HG03039 (cell line): ENCODE results near the gene KIRREL3.

Source experiments
- ATAC-seq: cut with Tn5 transposase; IDR thresholded peaks from one replicate; pipeline ENCODE4 v1.9.1; 2021; ENCODE audit warnings: mild to moderate bottlenecking, moderate library complexity; ENCODE audit not compliant: unreplicated experiment

The KIRREL3 gene

DNA sequence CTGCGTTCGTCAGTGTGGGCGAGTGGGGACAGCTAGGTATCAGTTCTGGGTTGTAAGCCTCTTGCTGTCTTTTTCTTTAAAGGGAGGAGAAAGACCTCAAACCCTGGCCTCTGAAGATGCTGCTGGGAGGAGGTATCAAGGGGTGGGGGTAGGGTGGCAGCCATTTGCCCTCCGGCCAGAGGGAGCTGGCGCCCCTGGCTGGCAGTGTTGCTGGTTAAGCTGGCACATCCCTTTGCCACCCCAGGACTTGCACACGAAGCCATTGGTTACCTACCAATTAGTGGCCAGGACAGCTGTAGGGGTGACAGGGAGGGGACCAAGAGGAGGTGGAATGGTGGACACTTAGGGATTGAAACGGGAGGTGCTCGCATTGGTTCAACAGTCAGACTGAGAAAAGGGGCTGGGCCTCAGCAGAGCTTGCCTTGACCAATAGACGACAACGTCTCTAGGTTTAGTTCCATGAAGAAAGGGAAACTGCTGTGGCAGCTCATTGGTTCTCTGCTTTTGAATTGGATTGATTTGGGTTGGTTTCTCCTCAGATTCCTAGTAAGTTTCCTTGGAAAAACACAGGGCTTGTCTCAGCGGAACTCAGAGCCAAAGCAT, 567.2 kb downstream of the KIRREL3 start:
- no peak for ATAC-seq

DNA sequence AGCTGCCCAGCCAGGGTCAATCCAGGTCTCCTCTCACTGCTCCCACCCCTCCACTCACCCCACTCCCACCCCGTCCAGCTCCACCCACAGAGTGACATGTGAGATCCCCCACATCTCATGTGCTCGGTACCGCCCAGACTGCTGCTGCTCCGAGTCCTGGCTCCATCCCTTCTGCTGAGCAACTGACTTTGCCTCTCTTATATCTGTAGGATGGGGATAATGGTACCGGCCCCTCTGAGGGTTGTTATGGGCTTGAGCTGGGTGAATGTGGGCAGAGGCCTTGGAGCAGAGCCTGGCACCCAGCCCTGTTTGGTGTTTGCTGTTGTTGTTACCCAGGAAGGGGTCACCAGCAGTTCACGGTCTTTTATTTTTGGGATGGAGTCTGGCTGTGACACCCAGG, 568.0 kb downstream of the KIRREL3 start:
- no peak for ATAC-seq

DNA sequence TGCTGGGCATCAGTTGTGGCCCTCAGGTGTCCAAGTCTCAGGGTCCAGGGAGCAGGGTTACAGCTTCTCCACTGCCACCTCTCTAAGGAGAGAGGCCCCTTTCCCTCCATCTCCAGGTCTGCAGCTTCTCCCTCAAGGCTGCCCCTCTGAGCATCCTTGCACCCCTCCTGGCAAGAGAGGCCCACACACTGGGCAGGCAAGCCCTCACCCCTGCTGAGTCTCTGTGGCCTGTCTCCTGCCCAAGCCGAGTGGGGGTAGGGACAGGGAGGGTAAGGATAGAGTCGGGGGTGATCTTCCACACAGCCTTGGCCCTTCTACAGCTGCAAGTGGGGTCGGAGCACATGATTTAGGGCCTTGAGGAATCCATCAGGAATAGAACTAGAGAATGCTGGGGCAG, 568.5 kb downstream of the KIRREL3 start:
- ATAC-seq, result no peak

DNA sequence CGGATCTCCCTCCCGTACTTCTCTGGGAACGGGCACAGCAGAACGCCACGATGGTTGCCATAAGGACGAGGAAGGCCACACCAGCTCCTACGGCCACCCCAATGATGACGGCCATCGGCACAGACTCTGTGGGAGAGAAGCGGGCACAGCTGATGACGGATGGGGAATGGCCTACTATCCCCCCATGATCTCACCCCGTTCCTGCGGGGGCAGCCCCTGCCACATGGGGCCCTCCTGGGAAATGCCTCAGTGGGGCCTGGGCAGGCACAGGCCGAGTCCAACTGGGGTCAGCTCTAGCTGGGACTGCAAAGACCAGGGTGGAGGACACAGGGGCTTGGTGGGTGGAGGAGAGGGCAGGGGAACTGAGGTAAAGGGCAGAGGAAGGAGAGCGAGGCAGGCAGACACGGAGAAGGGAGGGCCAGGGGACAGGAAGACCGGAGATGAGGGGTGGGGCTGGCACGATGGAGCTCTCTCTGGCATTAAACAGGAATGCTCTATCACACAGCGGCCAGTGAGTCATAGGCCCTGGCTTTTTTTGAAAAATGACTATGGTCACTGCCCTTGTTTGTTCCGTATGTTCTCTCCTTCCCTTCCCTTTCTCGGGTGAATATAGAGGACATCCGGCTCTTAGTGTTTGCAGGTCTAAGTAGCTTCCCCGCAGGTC, 569.0 kb downstream of the KIRREL3 start:
- ATAC-seq, result no peak

DNA sequence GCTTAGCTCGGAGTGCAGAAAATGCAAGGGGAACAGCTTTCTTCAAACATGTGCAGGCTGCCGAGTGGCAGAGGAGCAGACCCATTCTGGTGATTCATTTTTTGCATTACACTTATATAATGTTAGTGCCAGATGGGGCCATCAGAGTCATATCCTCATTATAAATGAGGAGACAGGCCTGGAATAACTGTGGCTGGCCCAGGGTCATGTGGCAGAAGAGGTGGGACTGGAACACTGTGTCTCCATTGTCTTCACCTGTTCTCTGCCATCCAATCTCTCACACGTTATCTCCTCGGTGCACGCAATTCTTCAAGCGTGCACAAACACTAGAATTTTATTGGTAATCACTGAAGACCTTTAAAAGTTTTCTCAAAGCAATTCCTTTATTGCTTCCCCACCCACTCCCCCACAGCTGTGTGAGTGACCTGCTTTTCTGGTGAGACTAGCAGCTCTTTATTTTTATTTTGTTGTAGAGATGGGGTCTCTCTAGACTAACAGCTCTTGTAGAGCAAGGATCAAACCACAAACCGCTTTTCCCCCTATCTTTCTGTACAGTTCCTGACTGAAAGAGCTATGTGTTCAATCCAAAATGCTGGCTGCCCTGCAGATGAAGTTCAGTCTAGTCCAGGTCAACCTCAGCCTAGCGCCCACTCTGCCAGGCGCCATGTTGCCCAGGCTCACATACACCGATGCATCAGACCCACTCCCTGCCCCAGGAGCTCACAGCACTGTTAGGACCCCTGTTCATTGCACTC, 569.8 kb downstream of the KIRREL3 start:
- ATAC-seq, result no peak

DNA sequence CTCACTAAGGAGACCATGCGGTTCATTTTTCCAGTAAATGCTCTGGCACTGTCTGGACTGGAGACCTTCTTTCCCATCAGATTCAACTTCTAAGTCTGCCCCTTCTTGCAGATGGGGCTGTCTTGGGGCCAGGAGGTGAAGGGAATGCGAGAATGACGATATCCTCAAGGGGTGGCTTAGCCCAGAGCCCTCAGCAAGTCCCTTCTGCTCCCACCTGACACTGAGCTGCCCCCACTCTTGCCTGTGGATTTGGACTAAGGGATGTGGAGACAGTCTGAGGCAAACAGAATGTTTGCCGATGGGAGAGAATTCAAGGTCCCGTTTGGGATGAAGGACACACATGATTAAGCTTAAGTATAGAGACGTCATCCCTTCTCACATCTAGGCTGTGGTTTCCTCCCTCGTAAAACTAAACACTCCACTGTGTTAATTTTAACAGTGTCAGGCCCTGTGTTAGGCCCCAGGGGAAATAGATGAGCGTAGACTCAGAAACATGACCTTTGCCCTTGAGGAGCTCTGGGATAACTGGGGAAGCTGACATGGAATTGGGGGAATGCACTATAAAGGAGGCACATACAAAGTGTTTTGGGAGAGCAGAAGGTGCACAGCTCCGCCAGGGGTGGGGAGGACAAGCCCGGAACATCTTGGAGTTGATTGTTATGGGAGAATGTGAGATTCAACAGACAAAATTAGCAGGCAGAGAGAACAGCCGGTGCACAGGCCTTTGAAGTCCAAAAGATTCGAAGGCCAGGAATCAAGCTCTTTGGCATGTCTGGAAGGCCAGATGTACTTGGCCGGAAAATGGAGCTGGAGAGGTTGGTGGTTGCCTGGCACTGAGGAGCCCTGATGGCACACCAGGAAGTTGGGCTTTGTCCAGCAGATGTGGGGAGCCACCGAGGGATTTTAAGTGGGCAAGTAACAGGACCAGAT, 573.5 kb downstream of the KIRREL3 start:
- no peak for ATAC-seq

DNA sequence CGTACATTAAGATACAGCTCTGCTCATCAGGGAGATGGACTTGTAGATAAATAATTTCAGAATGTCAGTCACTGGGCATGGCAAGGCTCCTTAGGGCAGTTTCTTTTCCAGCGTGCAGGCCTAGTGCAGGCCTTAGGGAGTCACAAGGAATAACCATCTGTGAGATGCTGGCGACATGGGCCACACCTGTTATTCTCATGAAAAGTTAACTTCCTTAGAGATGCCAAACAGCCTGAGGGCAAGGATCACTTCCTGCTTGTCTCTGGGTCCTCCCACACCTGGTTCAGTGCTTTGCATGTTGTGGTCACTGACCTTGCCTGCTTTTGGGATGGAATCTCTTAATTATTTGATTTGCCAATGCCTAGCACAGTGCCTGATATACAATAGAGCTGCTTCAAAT, 574.5 kb downstream of the KIRREL3 start:
- ATAC-seq, result no peak

DNA sequence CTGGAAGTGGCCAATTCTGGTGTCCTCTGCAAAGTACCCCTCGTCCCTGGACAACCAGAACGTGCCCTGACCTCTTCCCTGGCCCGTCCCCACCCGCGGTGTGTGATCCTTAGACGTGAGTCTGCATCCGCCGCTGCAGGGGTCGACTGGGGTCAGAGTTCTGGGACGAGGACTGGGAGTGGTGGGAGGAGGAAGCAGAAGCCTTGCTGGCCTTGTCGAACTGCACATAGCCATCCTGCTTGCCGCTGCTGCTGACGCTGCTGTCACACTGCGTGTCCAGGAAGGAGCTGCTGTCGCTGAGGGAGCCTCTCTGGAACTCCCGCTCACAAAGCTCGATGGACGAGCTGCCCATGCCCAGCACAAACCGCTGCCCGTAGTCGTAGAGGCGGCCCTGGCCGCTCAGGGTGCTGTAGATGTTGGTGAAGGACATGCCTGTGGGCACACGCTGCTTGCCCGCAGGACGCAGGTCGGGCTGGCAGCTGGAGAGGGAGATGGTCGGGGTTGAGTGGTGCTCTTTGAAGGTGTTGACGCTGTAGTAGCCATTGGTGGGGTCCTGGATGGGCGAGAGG, 576.0 kb downstream of the KIRREL3 start:
- no peak for ATAC-seq

DNA sequence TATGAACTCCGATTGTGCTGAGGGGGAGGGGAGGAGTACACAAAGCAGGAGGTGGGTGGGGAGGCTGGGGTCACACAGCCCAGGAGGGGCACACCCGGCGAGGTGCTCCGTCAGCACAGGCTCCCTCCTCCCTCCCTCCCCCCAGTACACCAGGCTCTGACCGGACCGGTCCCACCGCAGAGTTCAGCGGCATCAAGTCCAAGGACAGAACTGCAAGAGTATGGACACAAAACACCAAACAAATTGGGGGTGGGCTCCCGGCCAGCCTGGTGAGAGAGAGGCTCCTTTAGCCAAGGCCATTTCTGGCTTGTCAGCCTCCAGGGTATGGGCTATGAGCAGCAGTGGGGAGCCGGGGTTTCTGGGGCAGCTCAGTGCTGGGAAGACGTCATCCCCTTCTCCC, 576.8 kb downstream of the KIRREL3 start:
- no peak for ATAC-seq

DNA sequence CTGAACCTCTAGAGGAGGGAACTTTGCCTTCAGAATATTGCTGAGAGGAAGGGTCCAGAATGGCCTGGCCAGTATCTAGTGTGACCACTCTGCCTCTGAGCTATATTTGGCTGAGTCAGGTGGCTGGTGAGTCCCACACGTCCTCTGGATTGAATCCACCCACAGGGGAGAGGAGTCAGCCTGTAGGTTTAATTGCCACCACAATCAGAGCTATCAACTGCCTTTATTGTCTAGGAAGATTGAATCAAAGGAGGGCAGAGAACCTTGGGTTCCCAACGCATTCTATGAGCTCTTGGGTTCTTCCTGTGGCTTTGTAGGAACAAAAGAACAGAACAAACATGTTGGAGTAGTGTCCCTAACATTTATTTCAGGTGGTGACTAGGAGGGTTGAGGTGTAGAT, 577.4 kb downstream of the KIRREL3 start:
- no peak for ATAC-seq

DNA sequence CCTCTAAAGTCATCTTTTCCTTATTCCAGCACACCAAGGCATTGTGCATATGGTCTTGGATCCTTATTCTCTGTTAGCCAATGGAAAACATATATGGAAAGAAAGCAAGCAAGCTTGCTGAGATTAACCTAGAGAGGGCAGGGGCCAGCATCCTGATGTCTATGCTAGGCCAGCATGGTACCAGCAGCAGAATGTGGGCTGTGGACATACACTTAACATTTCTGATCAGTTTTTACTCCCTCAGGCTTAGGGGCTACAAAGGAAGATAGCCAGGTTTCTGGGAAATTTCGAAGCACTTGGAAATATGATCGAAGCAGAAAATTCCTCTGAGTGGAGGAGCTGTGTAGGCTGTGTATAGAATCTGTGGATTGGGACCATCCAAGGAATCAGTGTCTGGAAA, 578.1 kb downstream of the KIRREL3 start:
- ATAC-seq, result no peak

DNA sequence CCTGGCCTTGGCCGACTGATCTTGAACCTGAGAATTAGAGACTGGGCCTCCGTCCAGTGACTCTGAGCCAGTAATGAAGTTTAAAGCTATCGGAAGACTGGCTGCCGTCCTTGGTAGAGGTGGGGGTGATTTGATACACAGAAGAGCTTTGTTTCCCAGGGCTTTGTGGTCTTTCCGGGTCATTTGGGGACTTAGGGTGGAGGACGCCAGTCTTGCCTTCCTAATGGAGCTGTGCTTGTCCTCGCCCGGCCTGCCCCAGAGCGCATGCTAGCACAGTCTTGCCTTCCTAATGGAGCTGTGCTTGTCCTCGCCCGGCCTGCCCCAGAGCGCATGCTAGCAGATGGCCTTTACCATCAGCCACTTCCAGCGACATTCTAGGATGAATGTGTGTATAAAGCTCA, 579.3 kb downstream of the KIRREL3 start:
- no peak for ATAC-seq

DNA sequence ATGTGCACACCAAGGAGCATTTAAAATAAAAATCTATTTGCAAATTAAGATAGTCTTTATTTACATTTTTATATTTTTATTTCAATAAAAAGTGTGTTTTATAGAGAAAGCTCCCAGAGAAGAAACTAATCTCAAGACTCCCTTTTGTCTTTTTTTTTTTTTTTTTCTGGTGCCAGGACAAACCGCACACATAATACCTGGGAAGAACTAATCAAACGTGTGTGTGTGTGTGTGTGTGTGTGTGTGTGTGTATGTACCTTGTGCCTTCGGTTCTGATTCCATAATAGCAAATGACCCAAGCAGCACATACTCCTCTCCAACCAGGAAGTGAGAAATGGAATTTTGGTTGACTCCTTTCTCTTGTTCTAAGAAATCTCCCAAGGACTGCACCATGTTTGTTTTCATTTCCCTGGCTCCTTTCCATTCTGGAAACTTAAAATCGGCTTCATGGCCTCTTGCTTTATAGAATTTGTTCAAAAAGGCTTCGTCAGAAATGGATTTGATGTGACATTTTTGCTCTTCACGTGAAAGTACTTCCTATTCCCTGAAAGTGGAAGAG, 579.8 kb downstream of the KIRREL3 start:
- ATAC-seq, result no peak

DNA sequence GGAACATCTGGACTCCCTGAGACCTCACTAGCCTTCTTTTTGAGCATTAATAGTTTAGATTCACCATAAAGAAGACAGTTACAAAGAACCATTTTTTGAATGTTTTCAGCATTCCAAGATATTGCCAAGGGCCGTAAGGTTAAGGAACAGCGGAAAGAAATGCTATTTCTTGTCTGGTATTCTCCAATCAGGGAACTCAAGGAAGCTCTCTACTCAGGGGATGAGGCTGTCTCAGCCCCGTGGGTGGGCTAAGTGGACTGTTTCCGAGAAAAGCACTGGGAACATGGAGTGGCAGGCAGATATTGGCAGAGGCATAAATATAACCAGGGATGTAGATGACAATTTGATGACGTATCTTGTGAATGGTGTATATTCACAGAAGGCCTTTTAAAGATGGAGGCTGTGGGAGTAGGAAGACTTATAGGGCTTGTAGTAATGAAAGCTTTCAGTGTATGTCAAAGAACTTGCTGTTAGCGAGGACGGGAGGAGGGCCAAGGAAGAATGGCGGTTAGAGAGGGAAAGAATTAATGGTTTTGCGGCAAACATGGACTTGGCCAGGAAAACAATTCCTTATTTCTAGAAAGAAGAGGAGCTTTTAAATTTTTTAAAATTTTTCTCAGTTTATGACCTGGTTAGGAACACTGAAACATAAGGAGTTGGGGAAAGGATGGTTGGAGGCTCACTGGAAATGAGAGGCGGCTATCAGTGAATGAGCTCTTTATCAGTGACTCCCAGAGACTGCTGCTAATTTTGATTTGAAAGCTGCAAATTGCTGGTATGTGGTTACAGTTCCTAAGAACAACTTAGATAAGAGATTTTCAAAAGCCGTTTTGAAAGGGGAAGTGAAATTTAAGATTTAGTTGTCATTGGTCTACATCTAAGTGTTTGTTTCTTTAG, 580.5 kb downstream of the KIRREL3 start:
- ATAC-seq, result peak; percentile 66

DNA sequence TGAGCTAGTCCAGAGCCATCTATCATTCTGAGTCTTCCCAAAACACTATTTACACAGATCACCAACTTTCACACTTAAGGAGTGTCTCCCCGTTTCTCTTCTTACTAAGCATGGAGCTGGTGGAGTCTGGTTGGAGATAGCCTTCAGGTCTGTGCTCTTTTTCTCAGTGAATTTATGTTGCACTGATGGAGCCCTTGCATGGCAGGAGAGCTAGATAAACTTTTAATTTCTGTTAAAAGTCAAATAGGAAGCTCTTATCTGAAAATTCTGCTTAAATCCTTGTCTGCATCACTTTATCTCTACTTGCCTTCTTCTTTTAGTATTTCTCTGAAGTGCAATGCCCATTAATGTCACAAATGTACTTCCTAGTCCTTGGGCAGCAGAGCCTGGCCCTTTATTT, 581.7 kb downstream of the KIRREL3 start:
- no peak for ATAC-seq

DNA sequence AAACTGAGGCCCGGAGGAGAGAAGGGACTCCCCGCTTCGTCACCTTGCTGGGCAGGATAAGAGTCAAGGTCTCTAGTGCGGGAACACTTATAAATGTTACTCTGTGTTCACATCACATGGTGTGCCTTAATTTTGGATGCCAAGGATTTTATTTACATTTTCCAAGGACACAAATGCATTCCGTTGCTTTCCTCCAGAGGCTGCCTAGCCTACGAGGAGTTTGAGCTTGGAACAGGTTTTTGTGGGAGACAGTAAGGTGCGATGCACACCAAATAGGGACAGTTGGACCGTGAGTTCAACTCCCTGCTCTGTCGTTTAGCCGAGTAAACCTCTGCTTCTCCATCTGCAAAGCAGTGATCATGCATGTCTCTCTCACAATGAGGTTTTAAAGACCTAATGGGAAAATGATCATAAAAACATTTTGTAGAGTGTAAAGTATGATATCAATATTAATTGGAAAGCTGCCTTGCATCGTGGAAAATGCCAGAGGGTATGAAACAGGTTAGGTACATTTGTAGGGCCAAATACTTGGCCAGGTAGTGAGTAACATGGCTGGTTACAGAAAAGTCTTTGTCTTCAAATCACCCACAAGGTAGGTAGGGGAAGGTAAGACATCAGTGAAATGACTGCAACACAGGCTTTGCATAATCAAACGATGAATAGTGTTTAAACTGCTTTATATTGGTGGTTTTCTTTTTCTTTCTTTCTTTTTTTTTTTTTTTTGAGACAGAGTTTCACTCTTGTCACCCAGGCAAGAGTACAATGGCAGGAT, 583.3 kb downstream of the KIRREL3 start:
- no peak for ATAC-seq

DNA sequence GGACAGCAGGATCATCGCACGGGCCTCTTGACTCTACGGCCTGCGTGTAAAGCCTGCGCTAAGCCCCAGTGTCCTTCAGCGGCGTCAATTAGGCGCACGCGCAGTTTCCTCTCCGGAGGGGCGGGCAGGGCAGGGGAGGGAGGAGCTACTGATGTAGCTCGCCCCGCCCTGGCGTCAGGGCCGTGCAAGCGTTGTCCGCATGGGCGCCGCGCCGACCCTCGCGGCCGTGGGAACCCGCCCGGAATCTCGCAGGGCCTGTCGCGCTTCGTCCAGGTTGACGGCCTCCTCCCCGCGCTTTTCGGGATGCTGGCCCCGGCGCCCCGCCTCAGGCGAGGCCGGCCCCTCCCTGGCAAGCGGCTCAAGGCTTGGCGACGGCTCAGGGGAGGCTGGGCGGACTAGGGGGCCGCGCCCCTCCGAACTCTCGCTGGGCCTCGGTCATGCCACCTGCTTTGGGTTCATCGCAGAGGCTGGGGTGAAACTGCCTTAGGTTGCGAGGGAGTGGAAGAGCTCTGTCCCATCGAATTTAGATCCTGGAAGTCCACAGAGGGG, 584.0 kb downstream of the KIRREL3 start:
- peak; percentile 83 for ATAC-seq

DNA sequence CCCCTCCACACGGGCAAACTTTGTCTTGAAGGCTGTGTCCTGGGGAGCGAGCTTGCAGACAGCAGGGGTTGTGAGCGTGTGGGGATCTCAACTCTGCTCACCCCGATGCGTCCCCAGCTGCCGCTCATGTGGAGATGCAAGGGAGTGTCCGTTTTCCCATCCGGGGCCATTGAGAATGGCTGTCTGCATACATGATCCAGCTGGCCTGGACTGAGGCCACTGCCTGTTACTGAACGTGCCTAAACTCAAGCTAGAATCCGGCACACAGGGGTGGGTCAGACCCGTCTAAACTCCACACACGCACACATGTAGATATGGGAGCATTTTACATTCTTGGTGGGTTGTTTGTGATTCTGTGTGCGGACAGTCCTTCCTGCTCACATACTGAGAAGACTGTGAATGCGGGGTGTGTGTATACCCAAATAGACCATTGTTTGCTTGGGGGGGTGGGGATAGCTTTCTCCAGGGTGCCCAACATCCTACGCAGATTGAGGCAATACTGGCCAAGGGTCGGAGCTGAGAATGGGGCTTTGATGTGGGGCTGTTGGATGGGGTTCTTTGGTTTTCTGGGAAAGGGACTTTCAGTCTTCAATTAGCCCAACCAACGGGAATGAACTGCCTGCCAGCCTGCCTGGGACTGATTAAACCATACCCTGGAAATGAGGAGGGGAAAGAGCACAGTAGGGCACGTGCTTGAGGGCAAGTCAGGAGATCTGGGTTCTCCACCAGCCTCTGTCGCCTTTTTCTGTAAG, 584.7 kb downstream of the KIRREL3 start:
- no peak for ATAC-seq
